GM12878 (cell line): Measurements from ENCODE around the gene DDX54. TPM values are rescaled to one million over a fixed set of nuclear protein-coding genes. Genes with fewer than 3 reads are reported as not detected.

Experiments used
- ATAC-seq: fragments of 200-7000 bp; cut with Tn5 transposase; 3 replicates; pipeline ENCODE4 v1.9.1; 2020; ENCODE audit warnings: mild to moderate bottlenecking, moderate library complexity
- BruUV-seq: library from RNA; stranded (reverse); fragments of 400-500 nt; replicated peaks from 2 replicates; lab custom pipeline; 2021; lab: Mats Ljungman, UMichigan
- CTCF ChIA-PET: fragments of 300-600 bp; sonication (Branson Sonifier 250); formaldehyde crosslinking; extraction: SDS; loops from one replicate; lab custom pipeline; 2021; ENCODE audit warnings: inconsistent platforms; lab: Yijun Ruan, JAX
- POLR2A ChIA-PET: fragments of 350-600 bp; formaldehyde crosslinking; extraction: SDS; loops from one replicate; lab custom pipeline; 2021; ENCODE audit warnings: inconsistent platforms; lab: Charles Lee
- RAD21 ChIA-PET: fragments of 300-600 bp; sonication (Branson Sonifier 250); formaldehyde crosslinking; loops from one replicate; lab custom pipeline; 2023; ENCODE audit warnings: antibody characterized with exemption; ENCODE audit not compliant: unreplicated experiment; lab: Charles Lee
- SMC1A ChIA-PET: fragments of 300-600 bp; sonication (Branson Sonifier 250); formaldehyde crosslinking; loops from one replicate; lab custom pipeline; 2023; ENCODE audit not compliant: unreplicated experiment, uncharacterized antibody; lab: Charles Lee
- DNase-seq: peaks from one replicate; pipeline ENCODE4 v3.0.0-alpha.2; 2011; ENCODE audit warnings: low read depth, low spot score
- FAIRE-seq: peaks from 3 replicates; lab custom pipeline; 2011; peaks lifted over from hg19 to GRCh38; lab: Jason Lieb, UNC
- H2AFZ ChIP-seq: 2 replicates; pipeline ENCODE4 v1.6.0; 2011; ENCODE audit warnings: low read depth, low read length, control low read depth; ENCODE audit not compliant: control insufficient read depth
- H3K27ac ChIP-seq: 2 replicates; pipeline ENCODE4 v1.5.1; 2011; ENCODE audit warnings: control low read depth; ENCODE audit not compliant: control insufficient read depth, insufficient read depth
- H3K27me3 ChIP-seq, 2 experiments: replicated peaks in 1 of 2; 2 replicates each; pipeline versions ENCODE4 v1.6.0 to v1.6.1; 2011; ENCODE audit warnings: low read length in 1 of 2; ENCODE audit not compliant: control insufficient read depth in 2 of 2, insufficient read depth in 2 of 2
- H3K36me3 ChIP-seq, 2 experiments: 2 replicates each; pipeline ENCODE4 v1.5.1; 2011; ENCODE audit warnings: low read length in 1 of 2; ENCODE audit not compliant: control insufficient read depth in 2 of 2, insufficient read depth in 2 of 2
- H3K4me1 ChIP-seq: 2 replicates; pipeline ENCODE4 v1.6.1; 2011; ENCODE audit warnings: mild to moderate bottlenecking, low read length, moderate library complexity, mixed read lengths; ENCODE audit not compliant: control insufficient read depth, insufficient read depth
- H3K4me2 ChIP-seq: 2 replicates; pipeline ENCODE4 v1.6.0; 2011; ENCODE audit warnings: control low read depth; ENCODE audit not compliant: control insufficient read depth, insufficient read depth
- H3K4me3 ChIP-seq: fragments of 200-600 bp; sonication (generic); 2 replicates; pipeline ENCODE4 v1.5.1; 2016
- H3K79me2 ChIP-seq: 2 replicates; pipeline ENCODE4 v1.6.0; 2011; ENCODE audit warnings: low read length; ENCODE audit not compliant: control insufficient read depth, insufficient read depth
- H3K9ac ChIP-seq: 2 replicates; pipeline ENCODE4 v1.8.0; 2011; ENCODE audit warnings: low read length, control low read depth, mixed read lengths; ENCODE audit not compliant: control insufficient read depth, insufficient read depth
- H3K9me3 ChIP-seq: replicated peaks from 3 replicates; pipeline ENCODE4 v1.5.1; 2011; ENCODE audit warnings: mild to moderate bottlenecking, low read length; ENCODE audit not compliant: control insufficient read depth, insufficient read depth
- H4K20me1 ChIP-seq: 2 replicates; pipeline ENCODE4 v1.6.0; 2011; ENCODE audit not compliant: control insufficient read depth, insufficient read depth
- BRCA1 ChIP-seq: IDR thresholded peaks from 2 replicates; pipeline ENCODE4 v1.6.1; 2011; ENCODE audit warnings: low read depth, low read length, improper control_type of control experiment
- POLR2A ChIP-seq: IDR thresholded peaks from 2 replicates; pipeline ENCODE4 v1.6.1; 2011; ENCODE audit warnings: low read depth, mild to moderate bottlenecking, low read length
- SMARCA5 ChIP-seq: fragments of 450-650 bp; IDR thresholded peaks from 2 replicates; pipeline ENCODE4 v1.6.1; 2017; ENCODE audit warnings: mild to moderate bottlenecking
- ZBTB11 ChIP-seq: fragments of 450-650 bp; formaldehyde crosslinking; IDR thresholded peaks from 2 replicates; pipeline ENCODE4 v1.5.0; 2022; ENCODE audit warnings: mild to moderate bottlenecking, missing genetic modification characterization
- WGBS: methylation state at CpG from one replicate; pipeline ENCODE4 v1.1.6; 2016; ENCODE audit warnings: low lambda C conversion rate; ENCODE audit not compliant: insufficient replicate concordance, insufficient coverage; ENCODE audit errors: missing lambda C conversion rate; 5-methylcytosine and 5-hydroxymethylcytosine counted together
- in situ Hi-C: fragments of 300-500 bp; cut with MboI; formaldehyde crosslinking; loops from 9 replicates; pipeline ENCODE4 v1.14.3; 2018; ENCODE audit warnings: mixed read lengths
- intact Hi-C: fragments of 100-400 bp; cut with micrococcal nuclease; formaldehyde crosslinking; loops from one replicate; pipeline ENCODE4 v1.14.2; 2022; ENCODE audit not compliant: unreplicated experiment
- polyA plus RNA-seq, 11 experiments: library from polyadenylated mRNA; depleted of rRNA in 4 of 11; unstranded in 6 of 11; stranded (reverse) in 5 of 11; fragments of >200 nt; fragmentation: Nextera tagmentation in 4 of 11; fragmentation: Illumina TruSeq in 1 of 11; extraction: Ambion mirVana in 4 of 11; extraction: Trizol in 1 of 11; gene quantifications; 1 replicate in 1 of 11; 2 replicates in 10 of 11; pipeline versions ENCODE4 v1.2.1 to v1.2.3, GENCODE V29; 2011 to 2016; ENCODE audit warnings: inconsistent platforms in 2 of 11, missing spikeins in 2 of 11, low read depth in 1 of 11
- total RNA-seq, 4 experiments: library from RNA; depleted of rRNA in 3 of 4; stranded (reverse); fragments of >200 nt in 3 of 4; fragmentation: Illumina TruSeq in 1 of 4; extraction: Trizol in 1 of 4; gene quantifications; 2 replicates each; pipeline versions ENCODE4 v1.2.1 to v1.2.3, GENCODE V29; 2013 to 2021

The DDX54 gene
- total and polyA plus RNA-seq, 10 of the 15 experiments (the other 5 are each of a cell fraction or from before 2014, with no cell fraction given): 1.9 to 115 (median 56.3) TPM

GRCh38 chr12:113230315-113231234, 45.3 kb upstream of the DDX54 start:
- TF ChIP-seq BRCA1: no peak
- no peak for TF ChIP-seq ZBTB11 (CRISPR knock-in tag)
- peak; percentile 16; the same call in 1 of the 2 replicates for TF ChIP-seq SMARCA5
- TF ChIP-seq POLR2A: no peak
- peaks cover 9 to 37% of the 10 kb centered on the region in 2 experiments for H3K36me3 ChIP-seq
- in situ Hi-C loops (no loop called here), intact Hi-C loops (no loop called here)
- ChIA-PET CTCF (interaction anchor here (0.6 to 3.1 kb wide), 13 partner anchors 8 to 195 kb away, joined by 3 to 14 read pairs (median 3); no protein-coding TSS in a partner anchor), SMC1A (interaction anchor here (0.6 to 15.7 kb wide), 14 partner anchors 9 to 253 kb away, joined by 3 to 237 read pairs (median 4); partner anchors contain the start of genes DDX54, RITA1 and TPCN1), POLR2A (interaction anchor here (0.6 to 7.6 kb wide), 15 partner anchors 8 to 306 kb away, joined by 3 to 74 read pairs (median 5); partner anchors contain the start of genes DDX54, RITA1 and TPCN1), RAD21 (interaction anchor here (0.7 to 6.6 kb wide), 12 partner anchors 8 to 128 kb away, joined by 3 to 47 read pairs (median 6); partner anchors contain the start of genes DDX54, PLBD2 and TPCN1)
- no peak overlapping the region for H3K9ac ChIP-seq
- H3K27me3 ChIP-seq: no peaks in the 10 kb centered on the region
- peaks cover 66% of the 10 kb centered on the region for H3K4me1 ChIP-seq
- 84% methylated on average over 15 of the region's 15 CpGs for WGBS
- H3K4me3 ChIP-seq: no peak overlapping the region
- no peaks in the 10 kb centered on the region for H4K20me1 ChIP-seq
- DNase-seq (no peak), ATAC-seq (peak; percentile 25), FAIRE-seq (no peak)
- peaks cover 8% of the 10 kb centered on the region for H3K79me2 ChIP-seq
- peak overlapping the region; percentile 97 for H3K27ac ChIP-seq
- no peak overlapping the region for H3K4me2 ChIP-seq
- BruUV-seq: TSS peak; percentile 34
- H2AFZ ChIP-seq: no peak overlapping the region
- H3K9me3 ChIP-seq: no peaks in the 10 kb centered on the region
